Measurements from ENCODE around the gene CD163.
"Not testable (repeated sequence)": the region's sequence is repeated elsewhere in the genome, so short reads cannot be mapped to it uniquely, and the experiment has no call there.

CD163 gene

GRCh38 chr12:7503686-7504415 lies at the start of gene CD163:
Gene CD163, minus strand, starts transcription at chr12:7503777. Its CDS starts 87 bp downstream, at chr12:7503690.
- Histone ChIP-seq H3K27me3 (ENCODE audit: insufficient read depth, low read length) (no peaks in the 10 kb centered on the region), H3K4me1 (ENCODE audit: insufficient read depth, low read length) (no peaks in the 10 kb centered on the region), H3K4me3 (ENCODE audit: low read length) (no peak within 1 kb of the TSS), H3K27ac (ENCODE audit: low read length) (no peak within 1 kb of the TSS), H3K36me3 (ENCODE audit: insufficient read depth, low read depth, low read length) (no peaks in the 10 kb centered on the region), H3K9ac (ENCODE audit: low read depth, low read length) (no peak within 1 kb of the TSS), H3K9me3 (ENCODE audit: insufficient read depth, low read depth, low read length) (no peaks in the 10 kb centered on the region)

GRCh38 chr12:7542813-7543212 lies 39.2 kb upstream of the CD163 start:
- Histone ChIP-seq H3K27me3 (ENCODE audit: insufficient read depth, low read length) (no peaks in the 10 kb centered on the region), H3K36me3 (ENCODE audit: insufficient read depth, low read depth, low read length) (no peaks in the 10 kb centered on the region), H3K4me3 (ENCODE audit: low read length) (no peak overlapping the region), H3K9me3 (ENCODE audit: insufficient read depth, low read depth, low read length) (no peaks in the 10 kb centered on the region), H3K9ac (ENCODE audit: low read depth, low read length) (no peak overlapping the region), H3K4me1 (ENCODE audit: insufficient read depth, low read length) (no peaks in the 10 kb centered on the region; the same call in 1 of the 2 replicates), H3K27ac (ENCODE audit: low read length) (no peak overlapping the region)

DNA sequence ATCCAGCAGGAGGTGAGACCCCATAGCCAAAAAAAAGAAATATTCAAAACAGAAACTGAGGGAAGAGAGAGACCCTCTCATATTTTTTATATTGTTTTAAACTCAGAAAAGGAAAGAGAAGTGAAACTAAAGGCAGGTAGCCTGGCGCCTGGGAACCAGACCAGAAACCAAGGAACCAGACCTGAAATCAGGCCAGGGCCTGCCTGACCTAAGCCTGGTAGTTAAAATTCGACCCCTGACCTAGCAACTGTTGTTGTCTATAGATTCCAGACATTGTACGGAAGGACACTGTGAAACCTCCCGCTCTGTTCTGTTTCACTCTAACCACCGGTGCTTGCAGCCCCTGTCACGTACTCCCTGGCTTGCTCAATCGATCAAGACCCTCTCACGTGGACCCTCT lies 38.5 kb upstream of the CD163 start:
- Histone ChIP-seq H3K27me3 (ENCODE audit: insufficient read depth, low read length) (no peaks in the 10 kb centered on the region), H3K4me1 (ENCODE audit: insufficient read depth, low read length) (no peaks in the 10 kb centered on the region; the same call in 1 of the 2 replicates), H3K36me3 (ENCODE audit: insufficient read depth, low read depth, low read length) (no peaks in the 10 kb centered on the region), H3K9ac (ENCODE audit: low read depth, low read length) (no peak overlapping the region), H3K27ac (ENCODE audit: low read length) (no peak overlapping the region), H3K4me3 (ENCODE audit: low read length) (no peak overlapping the region), H3K9me3 (ENCODE audit: insufficient read depth, low read depth, low read length) (no peaks in the 10 kb centered on the region)

DNA sequence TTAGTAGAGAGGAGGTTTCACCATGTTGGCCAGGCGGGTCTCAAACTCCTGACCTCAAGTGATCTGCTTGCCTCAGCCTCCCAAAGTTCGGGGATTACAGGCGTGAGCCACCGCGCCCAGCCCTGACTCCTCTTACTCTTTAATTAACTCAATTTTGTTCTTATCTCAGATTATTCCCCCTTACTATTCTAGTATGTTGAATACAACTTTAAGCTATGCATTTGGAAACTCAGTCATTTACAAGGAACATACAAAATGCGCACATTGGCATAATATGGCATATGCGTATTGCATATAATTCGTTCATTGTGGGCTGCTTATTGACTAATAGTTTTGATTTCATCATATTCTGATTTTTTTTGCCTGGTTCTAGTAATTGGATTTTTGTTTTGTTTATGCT lies 10.8 kb upstream of the CD163 start:
- Histone ChIP-seq H3K27ac (ENCODE audit: low read length) (no peak overlapping the region), H3K4me3 (ENCODE audit: low read length) (no peak overlapping the region), H3K9ac (ENCODE audit: low read depth, low read length) (no peak overlapping the region), H3K9me3 (ENCODE audit: insufficient read depth, low read depth, low read length) (peaks cover 8% of the 10 kb centered on the region; the same call in 1 of the 2 replicates), H3K36me3 (ENCODE audit: insufficient read depth, low read depth, low read length) (no peaks in the 10 kb centered on the region), H3K4me1 (ENCODE audit: insufficient read depth, low read length) (no peaks in the 10 kb centered on the region), H3K27me3 (ENCODE audit: insufficient read depth, low read length) (no peaks in the 10 kb centered on the region)

- H3K9ac ChIP-seq (ENCODE audit: low read depth, low read length), result no peak overlapping the region
- H3K9me3 ChIP-seq (ENCODE audit: insufficient read depth, low read depth, low read length), result peaks cover 8% of the 10 kb centered on the region; the same call in 1 of the 2 replicates
- H3K4me1 ChIP-seq (ENCODE audit: insufficient read depth, low read length), result no peaks in the 10 kb centered on the region
- no peak overlapping the region for H3K27ac ChIP-seq (ENCODE audit: low read length)
- H3K27me3 ChIP-seq (ENCODE audit: insufficient read depth, low read length), result no peaks in the 10 kb centered on the region
- H3K36me3 ChIP-seq (ENCODE audit: insufficient read depth, low read depth, low read length), result no peaks in the 10 kb centered on the region
- no peak overlapping the region for H3K4me3 ChIP-seq (ENCODE audit: low read length)
Measured at GRCh38 chr12:7512553-7512952, 9.0 kb upstream of the CD163 start.

GRCh38 chr12:7509793-7510470 lies 6.4 kb upstream of the CD163 start:
- H3K4me3 ChIP-seq (ENCODE audit: low read length); H3K9ac ChIP-seq (ENCODE audit: low read depth, low read length); H3K4me1 ChIP-seq (ENCODE audit: insufficient read depth, low read length): not testable (repeated sequence)

GRCh38 chr12:7502612-7503011 lies 965 bp downstream of the CD163 start:
- H3K27me3 ChIP-seq (ENCODE audit: insufficient read depth, low read length), result no peaks in the 10 kb centered on the region

More at GRCh38 chr12:7509793-7510470, 6.4 kb upstream of the CD163 start:
- H3K9me3 ChIP-seq (ENCODE audit: insufficient read depth, low read depth, low read length); H3K27ac ChIP-seq (ENCODE audit: low read length); H3K36me3 ChIP-seq (ENCODE audit: insufficient read depth, low read depth, low read length); H3K27me3 ChIP-seq (ENCODE audit: insufficient read depth, low read length): not testable (repeated sequence)

GRCh38 chr12:7501031-7501588 lies 2.5 kb downstream of the CD163 start:
- no peak overlapping the region for H3K27ac ChIP-seq (ENCODE audit: low read length)
- H3K27me3 ChIP-seq (ENCODE audit: insufficient read depth, low read length), result no peaks in the 10 kb centered on the region
- no peaks in the 10 kb centered on the region for H3K36me3 ChIP-seq (ENCODE audit: insufficient read depth, low read depth, low read length)
- H3K9me3 ChIP-seq (ENCODE audit: insufficient read depth, low read depth, low read length), result no peaks in the 10 kb centered on the region
- no peak overlapping the region for H3K4me3 ChIP-seq (ENCODE audit: low read length)
- H3K9ac ChIP-seq (ENCODE audit: low read depth, low read length), result no peak overlapping the region
- H3K4me1 ChIP-seq (ENCODE audit: insufficient read depth, low read length), result peaks cover 17% of the 10 kb centered on the region

More at GRCh38 chr12:7502612-7503011, 965 bp downstream of the CD163 start:
- H3K9me3 ChIP-seq (ENCODE audit: insufficient read depth, low read depth, low read length), result no peaks in the 10 kb centered on the region
- H3K9ac ChIP-seq (ENCODE audit: low read depth, low read length), result no peak overlapping the region
- H3K36me3 ChIP-seq (ENCODE audit: insufficient read depth, low read depth, low read length), result no peaks in the 10 kb centered on the region
- H3K27ac ChIP-seq (ENCODE audit: low read length), result no peak overlapping the region
- no peak overlapping the region for H3K4me3 ChIP-seq (ENCODE audit: low read length)
- peaks cover 9% of the 10 kb centered on the region for H3K4me1 ChIP-seq (ENCODE audit: insufficient read depth, low read length)

DNA sequence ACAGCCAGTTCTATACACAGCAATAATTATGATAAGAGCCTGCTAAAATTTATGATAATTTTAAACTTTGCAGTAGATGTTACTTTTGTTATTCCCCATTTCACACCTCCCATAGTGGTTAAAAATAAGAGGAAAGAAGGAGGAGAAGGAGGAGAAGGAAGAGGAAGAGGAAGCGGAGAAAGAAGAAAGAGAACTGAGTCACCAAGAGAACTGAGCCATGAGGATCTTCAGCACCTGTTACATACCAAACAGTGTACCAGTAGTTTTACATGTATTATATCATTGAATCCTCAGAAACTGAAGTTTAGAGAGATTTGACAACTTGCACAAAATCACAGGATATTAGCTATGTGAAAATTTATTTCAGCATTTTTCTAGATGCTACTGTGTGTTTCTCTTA lies 3.9 kb downstream of the CD163 start:
- no peaks in the 10 kb centered on the region for H3K36me3 ChIP-seq (ENCODE audit: insufficient read depth, low read depth, low read length)
- H3K9me3 ChIP-seq (ENCODE audit: insufficient read depth, low read depth, low read length), result no peaks in the 10 kb centered on the region
- H3K27ac ChIP-seq (ENCODE audit: low read length), result no peak overlapping the region
- H3K4me1 ChIP-seq (ENCODE audit: insufficient read depth, low read length), result peaks cover 17% of the 10 kb centered on the region
- H3K27me3 ChIP-seq (ENCODE audit: insufficient read depth, low read length), result no peaks in the 10 kb centered on the region
- H3K9ac ChIP-seq (ENCODE audit: low read depth, low read length), result no peak overlapping the region
- no peak overlapping the region for H3K4me3 ChIP-seq (ENCODE audit: low read length)

DNA sequence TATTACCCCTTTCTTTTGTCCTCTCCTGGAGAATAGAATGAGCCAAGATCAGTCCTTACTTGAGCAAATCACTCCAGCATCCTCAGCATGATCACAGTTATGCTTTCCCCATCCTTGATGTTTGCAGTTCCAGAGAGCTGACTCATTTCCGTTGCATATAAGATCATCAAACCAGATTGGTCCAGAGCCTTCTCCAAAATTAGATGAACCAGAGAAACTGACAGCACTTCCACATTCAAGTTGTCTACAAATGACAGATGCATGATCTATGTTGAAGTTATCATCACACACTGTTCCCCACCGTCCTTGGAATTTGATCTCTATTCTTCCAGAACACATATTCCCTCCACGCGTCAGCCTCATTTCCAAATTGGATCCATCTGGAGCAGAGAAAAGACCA lies 4.8 kb downstream of the CD163 start:
- no peaks in the 10 kb centered on the region for H3K36me3 ChIP-seq (ENCODE audit: insufficient read depth, low read depth, low read length)
- H3K9me3 ChIP-seq (ENCODE audit: insufficient read depth, low read depth, low read length), result no peaks in the 10 kb centered on the region
- H3K4me3 ChIP-seq (ENCODE audit: low read length), result no peak overlapping the region
- peaks cover 17% of the 10 kb centered on the region for H3K4me1 ChIP-seq (ENCODE audit: insufficient read depth, low read length)
- no peaks in the 10 kb centered on the region for H3K27me3 ChIP-seq (ENCODE audit: insufficient read depth, low read length)
- no peak overlapping the region for H3K27ac ChIP-seq (ENCODE audit: low read length)
- H3K9ac ChIP-seq (ENCODE audit: low read depth, low read length), result no peak overlapping the region

- H3K27ac ChIP-seq (ENCODE audit: low read length), result no peak overlapping the region
- peaks cover 17% of the 10 kb centered on the region for H3K4me1 ChIP-seq (ENCODE audit: insufficient read depth, low read length)
- H3K36me3 ChIP-seq (ENCODE audit: insufficient read depth, low read depth, low read length), result no peaks in the 10 kb centered on the region
- no peaks in the 10 kb centered on the region for H3K9me3 ChIP-seq (ENCODE audit: insufficient read depth, low read depth, low read length)
- no peak overlapping the region for H3K9ac ChIP-seq (ENCODE audit: low read depth, low read length)
- H3K4me3 ChIP-seq (ENCODE audit: low read length), result no peak overlapping the region
- no peaks in the 10 kb centered on the region for H3K27me3 ChIP-seq (ENCODE audit: insufficient read depth, low read length)
Measured at GRCh38 chr12:7497661-7498060, 5.9 kb downstream of the CD163 start.

DNA sequence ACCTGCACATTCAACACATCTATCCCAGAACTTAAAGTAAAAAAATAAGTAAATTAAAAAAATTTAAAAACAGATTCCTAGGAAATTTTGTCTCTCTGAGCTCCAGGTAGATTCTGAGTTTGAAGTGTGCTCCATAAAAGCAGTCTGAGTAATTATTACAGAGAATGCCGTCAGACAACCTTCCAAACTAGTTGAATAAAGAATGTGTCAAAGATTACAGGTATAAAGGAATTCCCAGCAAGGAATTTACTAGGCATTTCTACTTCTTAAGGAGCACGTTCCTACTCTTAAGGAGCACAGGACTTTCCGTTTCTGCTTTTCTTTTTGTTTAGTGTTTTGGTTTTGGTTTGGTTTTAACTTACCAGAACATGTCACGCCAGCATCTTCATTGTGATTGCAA lies 7.1 kb downstream of the CD163 start:
- Histone ChIP-seq H3K9ac (ENCODE audit: low read depth, low read length) (no peak overlapping the region), H3K36me3 (ENCODE audit: insufficient read depth, low read depth, low read length) (no peaks in the 10 kb centered on the region), H3K4me3 (ENCODE audit: low read length) (no peak overlapping the region), H3K27me3 (ENCODE audit: insufficient read depth, low read length) (no peaks in the 10 kb centered on the region), H3K4me1 (ENCODE audit: insufficient read depth, low read length) (peaks cover 17% of the 10 kb centered on the region), H3K27ac (ENCODE audit: low read length) (no peak overlapping the region), H3K9me3 (ENCODE audit: insufficient read depth, low read depth, low read length) (no peaks in the 10 kb centered on the region)

All from iPS-20b (cell line).